Neuronal stem cell (in vitro differentiated cells): ENCODE results near the gene CLN6.
"Not testable (repeated sequence)": the region's sequence is repeated elsewhere in the genome, so short reads cannot be mapped to it uniquely, and the experiment has no call there.

Source experiments
- DNase-seq: peaks from one replicate; pipeline ENCODE4 v3.0.0-alpha.2; 2013; ENCODE audit warnings: low spot score
- H2AFZ ChIP-seq: one replicate; pipeline ENCODE4 v1.6.1; 2013; ENCODE audit warnings: mild to moderate bottlenecking, low read length, inconsistent platforms
- H2AK5ac ChIP-seq: 2 replicates; pipeline ENCODE4 v1.6.1; 2013; ENCODE audit warnings: low read depth, mild to moderate bottlenecking, inconsistent platforms, low read length, moderate library complexity, mixed read lengths
- H2BK120ac ChIP-seq: 2 replicates; pipeline ENCODE4 v1.6.1; 2013; ENCODE audit warnings: low read depth, mild to moderate bottlenecking, inconsistent platforms, low read length, moderate library complexity, mixed read lengths
- H2BK12ac ChIP-seq: one replicate; pipeline ENCODE4 v1.6.1; 2013; ENCODE audit warnings: low read length, inconsistent platforms
- H2BK15ac ChIP-seq: 2 replicates; pipeline ENCODE4 v1.6.1; 2013; ENCODE audit warnings: mild to moderate bottlenecking, low read length, inconsistent platforms, mixed read lengths
- H2BK5ac ChIP-seq: one replicate; pipeline ENCODE4 v1.6.1; 2013; ENCODE audit warnings: inconsistent platforms, mild to moderate bottlenecking, low read length, moderate library complexity
- H3K14ac ChIP-seq: one replicate; pipeline ENCODE4 v1.6.1; 2013; ENCODE audit warnings: low read length, inconsistent platforms
- H3K18ac ChIP-seq: 2 replicates; pipeline ENCODE4 v1.6.1; 2013; ENCODE audit warnings: low read length, inconsistent platforms
- H3K23ac ChIP-seq: 2 replicates; pipeline ENCODE4 v1.6.1; 2013; ENCODE audit warnings: low read depth, mild to moderate bottlenecking, mixed read lengths, low read length, inconsistent platforms; ENCODE audit not compliant: poor library complexity
- H3K27ac ChIP-seq: replicated peaks from 3 replicates; pipeline ENCODE4 v1.5.1; 2013; ENCODE audit warnings: low read length, inconsistent platforms
- H3K27me3 ChIP-seq, 3 experiments: 2 replicates each; pipeline ENCODE4 v1.6.1; 2013; ENCODE audit warnings: low read length in 3 of 3, mild to moderate bottlenecking in 2 of 3, inconsistent platforms in 1 of 3, low read depth in 1 of 3, mixed read lengths in 1 of 3, moderate library complexity in 1 of 3; ENCODE audit not compliant: control insufficient read depth in 3 of 3, insufficient read depth in 3 of 3
- H3K36me3 ChIP-seq, 2 donors: replicated peaks in 1 of 2; 2 replicates each; pipeline ENCODE4 v1.6.1; 2013; ENCODE audit warnings: low read length in 2 of 2; ENCODE audit not compliant: control insufficient read depth in 2 of 2, insufficient read depth in 2 of 2
- H3K4ac ChIP-seq: 2 replicates; pipeline ENCODE4 v1.6.1; 2013; ENCODE audit warnings: inconsistent platforms, mild to moderate bottlenecking, low read length, moderate library complexity
- H3K4me1 ChIP-seq, 2 donors: 1 replicate in 1 of 2; 2 replicates in 1 of 2; pipeline ENCODE4 v1.6.1; 2013; ENCODE audit warnings: low read length in 2 of 2, low read depth in 1 of 2; ENCODE audit not compliant: control insufficient read depth in 2 of 2, insufficient read depth in 1 of 2
- H3K4me2 ChIP-seq: one replicate; pipeline ENCODE4 v1.6.1; 2013; ENCODE audit warnings: mild to moderate bottlenecking, low read length, inconsistent platforms; ENCODE audit not compliant: insufficient read depth, poor library complexity, severe bottlenecking
- H3K4me3 ChIP-seq, 2 donors: 2 replicates each; pipeline ENCODE4 v1.5.1; 2013; ENCODE audit warnings: low read length in 2 of 2, mild to moderate bottlenecking in 2 of 2, inconsistent platforms in 1 of 2, moderate library complexity in 1 of 2
- H3K79me1 ChIP-seq: one replicate; pipeline ENCODE4 v1.6.1; 2013; ENCODE audit warnings: low read depth, mild to moderate bottlenecking, inconsistent platforms, low read length, moderate library complexity
- H3K9ac ChIP-seq: one replicate; pipeline ENCODE4 v1.6.1; 2013; ENCODE audit warnings: mild to moderate bottlenecking, low read depth, low read length, inconsistent platforms; ENCODE audit not compliant: poor library complexity
- H3K9me3 ChIP-seq, 2 donors: replicated peaks in 1 of 2; 2 replicates each; pipeline versions ENCODE3 to v1.6.1; 2013; ENCODE audit warnings: low read length in 2 of 2, mild to moderate bottlenecking in 2 of 2, inconsistent platforms in 1 of 2, low read depth in 1 of 2, mixed read lengths in 1 of 2, moderate library complexity in 1 of 2; ENCODE audit not compliant: control insufficient read depth in 2 of 2, insufficient read depth in 1 of 2
- H4K8ac ChIP-seq: one replicate; pipeline ENCODE4 v1.6.1; 2013; ENCODE audit warnings: low read depth, mild to moderate bottlenecking, inconsistent platforms, low read length, moderate library complexity
- H4K91ac ChIP-seq: one replicate; pipeline ENCODE4 v1.6.1; 2013; ENCODE audit warnings: low read length, low read depth, mild to moderate bottlenecking, inconsistent platforms; ENCODE audit not compliant: poor library complexity
- WGBS, 2 donors: extraction: QIAGEN DNeasy Blood & Tissue Kit; methylation state at CpG; one replicate each; pipeline ENCODE4 v1.1.7; 2013; ENCODE audit warnings: missing lambda C conversion rate in 2 of 2, mixed read lengths in 1 of 2; ENCODE audit not compliant: insufficient read length in 2 of 2, insufficient replicate concordance in 1 of 2; ENCODE audit errors: extremely low coverage in 2 of 2; 5-methylcytosine and 5-hydroxymethylcytosine counted together

Gene CLN6

DNA sequence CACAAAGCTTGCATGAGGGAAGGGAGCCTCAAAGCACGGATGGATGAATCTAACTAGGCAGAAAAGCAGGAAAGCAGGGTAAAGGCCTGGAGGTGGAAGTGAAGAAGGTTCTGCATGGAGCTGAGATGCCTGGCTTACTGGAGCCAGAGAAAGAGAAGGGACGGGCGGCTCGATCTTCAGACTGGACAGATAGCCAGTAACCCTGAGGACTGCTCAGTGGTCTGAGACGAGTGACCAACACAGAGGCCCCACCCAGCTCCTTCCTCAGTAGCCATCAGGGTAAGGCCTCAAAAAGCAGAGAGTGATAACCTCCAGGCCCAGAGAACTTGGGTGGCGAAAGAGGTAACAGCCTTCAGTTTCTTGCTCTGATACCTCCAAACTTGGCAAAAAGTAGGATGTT, 6.4 kb downstream of the CLN6 start:
- no peak for DNase-seq
- Histone ChIP-seq H3K14ac (no peak overlapping the region), H2AK5ac (no peak overlapping the region), H2BK12ac (no peak overlapping the region), H2AFZ (no peak overlapping the region), H4K91ac (no peak overlapping the region), H3K9ac (no peak overlapping the region), H2BK120ac (no peak overlapping the region), H3K27ac (no peak overlapping the region), H3K9me3 (peaks cover 8 to 18% of the 10 kb centered on the region in 2 donors), H2BK15ac (no peak overlapping the region), H3K4ac (no peak overlapping the region), H3K4me2 (no peak overlapping the region), H3K36me3 (peaks cover 2 to 44% of the 10 kb centered on the region in 2 donors), H3K27me3 (no peaks in the 10 kb centered on the region), H3K23ac (no peak overlapping the region), H3K18ac (no peak overlapping the region), H3K4me3 (no peak overlapping the region), H3K4me1 (peaks cover 6 to 7% of the 10 kb centered on the region in 2 donors), H4K8ac (no peak overlapping the region), H2BK5ac (no peak overlapping the region), H3K79me1 (peaks cover 19% of the 10 kb centered on the region)
- WGBS, 2 donors = no CpG with 5 or more reads among the region's 6 CpGs

GRCh38 chr15:68222432-68222743, 7.1 kb downstream of the CLN6 start:
- H3K18ac ChIP-seq, H3K27ac ChIP-seq, H3K27me3 ChIP-seq, H2BK120ac ChIP-seq, H2BK5ac ChIP-seq, H3K23ac ChIP-seq, H3K9ac ChIP-seq, H4K91ac ChIP-seq, H3K4me1 ChIP-seq, DNase-seq, H2AFZ ChIP-seq, H2BK15ac ChIP-seq, H3K4me2 ChIP-seq, H3K4me3 ChIP-seq, H4K8ac ChIP-seq, H3K14ac ChIP-seq, H2AK5ac ChIP-seq, H2BK12ac ChIP-seq, H3K4ac ChIP-seq: not testable (repeated sequence)
- H3K36me3 ChIP-seq = peaks cover 4 to 47% of the 10 kb centered on the region in 2 donors
- peaks cover 8 to 18% of the 10 kb centered on the region in 2 donors for H3K9me3 ChIP-seq
- peaks cover 16% of the 10 kb centered on the region for H3K79me1 ChIP-seq
- WGBS, 2 donors = no CpG with 5 or more reads among the region's 18 CpGs

GRCh38 chr15:68221530-68222431, 7.7 kb downstream of the CLN6 start:
- not testable (repeated sequence) for H3K23ac ChIP-seq, H3K9ac ChIP-seq, H2BK15ac ChIP-seq, DNase-seq, H4K8ac ChIP-seq, H3K4me1 ChIP-seq, H3K4ac ChIP-seq, H3K4me2 ChIP-seq, H2BK12ac ChIP-seq, H3K14ac ChIP-seq, H2AK5ac ChIP-seq, H3K27me3 ChIP-seq, H3K27ac ChIP-seq, H2BK120ac ChIP-seq, H3K18ac ChIP-seq, H2BK5ac ChIP-seq, H2AFZ ChIP-seq, H3K4me3 ChIP-seq, H4K91ac ChIP-seq
- Histone ChIP-seq H3K9me3 (peaks cover 8 to 18% of the 10 kb centered on the region in 2 donors), H3K79me1 (peaks cover 14% of the 10 kb centered on the region), H3K36me3 (peaks cover 7 to 50% of the 10 kb centered on the region in 2 donors)
- WGBS, 2 donors = no CpG with 5 or more reads among the region's 55 CpGs

DNA sequence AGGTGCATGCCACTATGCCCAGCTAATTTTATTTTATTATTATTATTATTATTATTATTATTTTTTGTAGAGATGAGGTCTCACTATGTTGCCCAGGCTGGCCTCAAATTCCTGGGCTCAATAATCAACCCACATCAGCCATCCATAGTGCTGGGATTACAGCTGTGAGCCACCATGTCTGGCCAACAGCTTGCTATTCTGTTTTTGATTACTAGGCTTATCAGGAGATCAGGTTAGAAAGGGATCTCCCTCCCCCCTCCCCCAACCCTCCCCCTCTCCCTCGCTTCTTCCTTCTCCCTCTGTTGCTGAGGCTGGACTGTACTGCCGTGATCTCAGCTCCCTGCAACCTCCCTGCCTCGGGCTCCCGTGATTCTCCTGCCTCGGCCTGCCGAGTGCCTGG, 8.6 kb downstream of the CLN6 start:
- no peak for DNase-seq
- WGBS, 2 donors = no CpG with 5 or more reads among the region's 6 CpGs
- no peak overlapping the region for H3K9ac ChIP-seq
- no peak overlapping the region for H2BK15ac ChIP-seq
- H3K4me2 ChIP-seq = no peak overlapping the region
- no peak overlapping the region for H4K91ac ChIP-seq
- peaks cover 7 to 58% of the 10 kb centered on the region in 2 donors for H3K36me3 ChIP-seq
- no peak overlapping the region for H4K8ac ChIP-seq
- H2BK120ac ChIP-seq = no peak overlapping the region
- no peak overlapping the region for H3K18ac ChIP-seq
- no peak overlapping the region for H2BK5ac ChIP-seq
- H3K79me1 ChIP-seq = peaks cover 11% of the 10 kb centered on the region
- no peak overlapping the region for H2AFZ ChIP-seq
- H3K4me1 ChIP-seq = no peaks in the 10 kb centered on the region
- H3K4me3 ChIP-seq = no peak overlapping the region
- H2AK5ac ChIP-seq = no peak overlapping the region
- H3K27me3 ChIP-seq = no peaks in the 10 kb centered on the region
- no peak overlapping the region for H2BK12ac ChIP-seq
- H3K9me3 ChIP-seq = peaks cover 8 to 18% of the 10 kb centered on the region in 2 donors
- H3K27ac ChIP-seq = no peak overlapping the region
- H3K14ac ChIP-seq = no peak overlapping the region
- H3K23ac ChIP-seq = no peak overlapping the region
- no peak overlapping the region for H3K4ac ChIP-seq
